ENCODE data around the gene PLEKHM2.

PLEKHM2 gene

DNA sequence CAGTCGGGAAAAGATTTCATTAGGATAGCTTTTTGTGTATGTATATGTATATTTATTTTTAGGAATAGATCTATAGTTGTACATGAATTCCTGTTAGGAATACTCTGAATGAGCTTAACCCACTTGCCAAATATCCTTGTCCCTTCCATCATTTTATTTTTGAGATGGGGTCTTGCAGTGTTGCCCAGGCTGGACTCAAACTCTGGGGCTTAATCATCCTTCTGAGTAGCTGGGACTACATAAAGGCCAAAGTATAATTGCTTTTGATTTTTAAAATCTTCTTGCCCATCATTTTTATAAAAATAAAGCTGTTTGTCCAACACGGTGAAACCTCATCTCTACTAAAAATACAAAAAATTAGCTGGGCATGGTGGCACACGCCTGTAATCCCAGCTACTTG is 20.2 kb upstream of the PLEKHM2 start:
- H3K4me3 ChIP-seq (ENCODE audit: low read length): no peak overlapping the region
- TF ChIP-seq, protein P1, sequence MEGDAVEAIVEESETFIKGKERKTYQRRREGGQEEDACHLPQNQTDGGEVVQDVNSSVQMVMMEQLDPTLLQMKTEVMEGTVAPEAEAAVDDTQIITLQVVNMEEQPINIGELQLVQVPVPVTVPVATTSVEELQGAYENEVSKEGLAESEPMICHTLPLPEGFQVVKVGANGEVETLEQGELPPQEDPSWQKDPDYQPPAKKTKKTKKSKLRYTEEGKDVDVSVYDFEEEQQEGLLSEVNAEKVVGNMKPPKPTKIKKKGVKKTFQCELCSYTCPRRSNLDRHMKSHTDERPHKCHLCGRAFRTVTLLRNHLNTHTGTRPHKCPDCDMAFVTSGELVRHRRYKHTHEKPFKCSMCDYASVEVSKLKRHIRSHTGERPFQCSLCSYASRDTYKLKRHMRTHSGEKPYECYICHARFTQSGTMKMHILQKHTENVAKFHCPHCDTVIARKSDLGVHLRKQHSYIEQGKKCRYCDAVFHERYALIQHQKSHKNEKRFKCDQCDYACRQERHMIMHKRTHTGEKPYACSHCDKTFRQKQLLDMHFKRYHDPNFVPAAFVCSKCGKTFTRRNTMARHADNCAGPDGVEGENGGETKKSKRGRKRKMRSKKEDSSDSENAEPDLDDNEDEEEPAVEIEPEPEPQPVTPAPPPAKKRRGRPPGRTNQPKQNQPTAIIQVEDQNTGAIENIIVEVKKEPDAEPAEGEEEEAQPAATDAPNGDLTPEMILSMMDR (IDR thresholded peaks at IDR 0.05; ENCODE audit: insufficient read depth, low read depth, low read length, missing control alignments): no peak
- no peak for DNase-seq (ENCODE audit: low read depth)

DNA sequence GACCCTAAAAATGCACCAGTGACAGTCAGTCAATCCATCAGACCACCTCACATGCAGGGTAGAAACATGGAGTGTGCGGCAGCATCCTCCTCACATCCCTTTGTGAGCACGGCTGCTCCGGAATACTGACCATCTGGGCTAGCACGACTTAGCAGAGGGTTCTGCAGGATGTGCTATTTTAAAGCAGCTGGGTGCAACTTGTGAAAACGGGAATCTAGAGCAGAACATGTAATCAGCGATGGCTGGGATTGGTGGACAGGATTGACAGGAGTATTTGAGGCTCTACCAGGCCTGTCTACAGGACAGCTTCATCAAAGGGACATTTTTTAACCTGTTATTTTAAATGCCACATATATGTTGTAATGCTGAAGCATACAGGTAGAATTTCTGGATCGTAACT is 16.8 kb upstream of the PLEKHM2 start:
- TF ChIP-seq, protein P1 (IDR thresholded peaks at IDR 0.05; ENCODE audit: insufficient read depth, low read depth, low read length, missing control alignments): no peak
- no peak overlapping the region for H3K4me3 ChIP-seq (ENCODE audit: low read length)
- no peak for DNase-seq (ENCODE audit: low read depth)

DNA sequence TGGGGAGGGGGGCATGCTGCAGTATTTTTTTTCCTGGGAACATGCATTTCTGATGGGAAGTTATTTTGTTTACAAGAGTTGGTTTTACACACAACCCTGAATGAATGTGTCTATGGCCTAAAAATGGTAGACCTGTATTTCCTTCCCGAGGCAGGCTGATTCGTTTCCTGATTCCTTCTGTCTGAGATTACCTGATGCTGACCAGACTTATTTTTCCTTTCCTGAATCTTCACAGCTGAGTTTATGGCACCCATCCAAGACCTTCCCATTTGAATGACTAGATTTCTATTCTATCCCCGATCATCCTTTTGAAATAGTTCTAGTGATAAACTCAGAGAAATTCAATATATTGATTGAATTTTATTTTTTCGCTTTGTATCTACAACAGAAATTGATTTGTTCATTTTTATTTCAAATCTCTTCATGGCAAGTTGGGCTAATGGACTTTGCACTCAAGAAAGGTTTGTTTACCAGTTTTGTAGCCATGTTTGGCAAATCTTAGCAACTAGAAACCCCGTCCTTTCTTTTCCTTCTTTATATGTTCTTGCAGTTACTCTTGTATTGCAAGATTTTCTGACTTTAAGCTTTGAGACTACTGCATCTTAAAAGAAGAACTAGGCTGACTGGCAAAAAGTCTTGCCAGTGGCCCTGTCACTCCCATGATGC is 15.9 kb upstream of the PLEKHM2 start:
- TF ChIP-seq, protein P1 (IDR thresholded peaks at IDR 0.05; ENCODE audit: insufficient read depth, low read depth, low read length, missing control alignments): no peak
- H3K4me3 ChIP-seq (ENCODE audit: low read length): no peak overlapping the region
- DNase-seq (ENCODE audit: low read depth): peak; percentile 60

DNA sequence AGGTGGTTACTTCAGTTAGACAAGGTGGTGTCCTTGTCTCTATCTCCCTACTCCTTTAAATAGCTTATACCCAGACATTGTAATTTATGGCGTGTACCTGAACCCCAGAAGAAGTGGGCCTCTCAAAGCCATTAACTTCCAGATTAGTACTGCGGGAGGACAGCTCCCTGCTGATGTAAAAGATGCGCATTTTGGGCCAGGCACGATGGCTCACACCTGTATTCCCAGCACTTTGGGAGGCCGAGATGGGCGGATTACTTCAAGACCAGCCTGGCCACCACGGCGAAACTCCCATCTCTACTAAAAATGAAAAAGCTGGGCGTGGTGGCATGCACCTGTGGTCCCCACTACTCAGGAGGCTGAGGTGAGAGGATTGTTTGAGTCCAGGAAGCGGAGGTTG is 15.0 kb upstream of the PLEKHM2 start:
- DNase-seq (ENCODE audit: low read depth): no peak
- H3K4me3 ChIP-seq (ENCODE audit: low read length): no peak overlapping the region
- TF ChIP-seq, protein P1 (IDR thresholded peaks at IDR 0.05; ENCODE audit: insufficient read depth, low read depth, low read length, missing control alignments): no peak

DNA sequence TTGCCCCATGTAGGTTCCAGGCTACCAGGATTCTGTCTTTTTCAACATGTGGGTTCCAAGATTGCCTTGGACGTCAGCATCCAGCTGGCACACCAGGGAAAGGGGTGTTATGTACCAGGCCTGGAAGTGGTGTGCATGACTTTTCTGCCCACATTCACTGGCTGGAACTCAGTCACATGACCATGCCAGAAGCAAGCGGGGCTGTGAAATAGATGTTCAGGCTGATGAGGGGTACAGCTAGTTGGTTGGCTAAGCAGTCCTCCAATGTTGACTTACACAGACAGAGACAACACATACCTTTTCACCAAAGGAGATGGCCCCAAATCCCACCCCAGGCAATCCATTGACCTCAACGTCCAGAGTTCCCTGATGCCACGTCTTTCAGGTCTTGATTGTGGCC is 14.3 kb upstream of the PLEKHM2 start:
- TF ChIP-seq, protein P1 (IDR thresholded peaks at IDR 0.05; ENCODE audit: insufficient read depth, low read depth, low read length, missing control alignments): no peak
- H3K4me3 ChIP-seq (ENCODE audit: low read length): no peak overlapping the region
- no peak for DNase-seq (ENCODE audit: low read depth)

DNA sequence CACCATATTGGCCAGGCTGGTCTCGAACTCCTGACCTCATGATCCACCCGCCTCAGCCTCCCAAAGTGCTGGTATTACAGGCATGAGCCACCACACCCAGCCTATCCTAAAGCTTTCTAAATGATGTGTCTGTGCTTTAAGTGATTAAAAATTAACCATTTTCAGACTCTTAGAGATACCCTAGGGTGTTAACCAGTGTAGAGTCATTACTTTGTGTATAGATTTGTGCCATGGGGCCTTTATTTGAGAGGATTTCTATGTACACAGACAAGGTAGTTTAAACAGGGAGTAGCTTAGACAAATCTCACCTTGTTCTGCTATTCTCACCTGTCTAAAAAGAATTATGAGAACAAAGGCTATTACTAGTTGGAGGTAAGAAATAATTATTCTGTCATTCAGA is 12.7 kb upstream of the PLEKHM2 start:
- TF ChIP-seq, protein P1 (IDR thresholded peaks at IDR 0.05; ENCODE audit: insufficient read depth, low read depth, low read length, missing control alignments): no peak
- DNase-seq (ENCODE audit: low read depth): no peak

More for the DNA sequence above, 12.7 kb upstream of the PLEKHM2 start:
- no peak overlapping the region for H3K4me3 ChIP-seq (ENCODE audit: low read length)

All from epithelial cell of esophagus (primary cell).